ENCODE data around the gene XPO4. TPM values are rescaled to one million over a fixed set of nuclear protein-coding genes. Genes with fewer than 3 reads are reported as not detected.
"Not testable (repeated sequence)": the region's sequence is repeated elsewhere in the genome, so short reads cannot be mapped to it uniquely, and the experiment has no call there.

XPO4 gene
- polyA plus RNA-seq, 1 donor = 11.7 TPM

DNA sequence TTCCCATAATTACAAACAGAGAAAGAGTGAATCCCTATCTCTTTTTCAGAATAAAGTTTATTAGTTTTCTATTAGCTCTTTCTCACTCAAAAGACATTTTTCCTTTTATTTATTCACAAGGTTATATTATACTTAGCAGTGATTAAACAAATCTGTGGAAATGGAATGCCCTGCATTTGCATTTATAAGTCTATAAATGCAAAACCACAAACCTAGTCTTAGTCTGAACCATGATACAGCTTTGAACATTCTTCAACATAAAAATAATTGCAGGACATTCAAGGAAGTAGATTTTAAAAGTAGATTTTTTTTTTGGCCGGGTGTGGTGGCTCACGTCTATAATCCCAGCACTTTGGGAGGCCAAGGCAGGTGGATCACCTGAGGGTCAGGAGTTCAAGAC, 8.3 kb downstream of the XPO4 start:
- no peak for DNase-seq
- Histone ChIP-seq H3K27ac (ENCODE audit: low read length) (no peak overlapping the region), H3K36me3 (ENCODE audit: control insufficient read depth, insufficient read depth, low read length) (peaks cover 5% of the 10 kb centered on the region), H3K4me3 (ENCODE audit: low read length) (no peak overlapping the region), H3K27me3 (ENCODE audit: control insufficient read depth, insufficient read depth, low read length) (no peaks in the 10 kb centered on the region), H3K4me1 (ENCODE audit: control insufficient read depth, insufficient read depth, low read length) (no peaks in the 10 kb centered on the region), H3K9me3 (ENCODE audit: control insufficient read depth, low read depth, low read length) (no peaks in the 10 kb centered on the region)
- WGBS (ENCODE audit: insufficient coverage, low lambda C conversion rate) = no CpG with 5 or more reads among the region's 2 CpGs

DNA sequence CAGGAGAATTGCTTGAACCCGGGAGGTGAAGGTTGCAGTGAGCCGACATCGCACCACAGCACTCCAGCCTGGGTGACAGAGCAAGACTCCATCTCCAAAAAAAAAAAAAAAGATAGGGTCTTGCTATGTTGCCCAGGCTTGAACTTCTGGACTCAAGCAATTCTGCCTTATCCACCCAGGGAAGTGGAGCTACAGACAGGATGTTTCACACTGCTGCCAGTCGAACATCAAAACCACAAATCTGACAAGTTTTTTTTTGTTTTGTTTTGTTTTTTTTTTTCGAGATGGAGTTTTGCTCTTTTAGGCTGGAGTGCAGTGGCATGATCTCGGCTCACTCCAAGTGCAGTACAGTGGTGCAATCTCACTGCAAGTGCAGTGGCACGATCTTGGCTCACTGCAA, 10.8 kb downstream of the XPO4 start:
- Histone ChIP-seq H3K27me3 (ENCODE audit: control insufficient read depth, insufficient read depth, low read length) (no peaks in the 10 kb centered on the region), H3K4me3 (ENCODE audit: low read length) (no peak overlapping the region), H3K9me3 (ENCODE audit: control insufficient read depth, low read depth, low read length) (no peaks in the 10 kb centered on the region), H3K4me1 (ENCODE audit: control insufficient read depth, insufficient read depth, low read length) (no peaks in the 10 kb centered on the region), H3K36me3 (ENCODE audit: control insufficient read depth, insufficient read depth, low read length) (peaks cover 2% of the 10 kb centered on the region), H3K27ac (ENCODE audit: low read length) (no peak overlapping the region)
- 96% methylated on average over 4 of the region's 7 CpGs for WGBS (ENCODE audit: insufficient coverage, low lambda C conversion rate)
- DNase-seq = no peak

DNA sequence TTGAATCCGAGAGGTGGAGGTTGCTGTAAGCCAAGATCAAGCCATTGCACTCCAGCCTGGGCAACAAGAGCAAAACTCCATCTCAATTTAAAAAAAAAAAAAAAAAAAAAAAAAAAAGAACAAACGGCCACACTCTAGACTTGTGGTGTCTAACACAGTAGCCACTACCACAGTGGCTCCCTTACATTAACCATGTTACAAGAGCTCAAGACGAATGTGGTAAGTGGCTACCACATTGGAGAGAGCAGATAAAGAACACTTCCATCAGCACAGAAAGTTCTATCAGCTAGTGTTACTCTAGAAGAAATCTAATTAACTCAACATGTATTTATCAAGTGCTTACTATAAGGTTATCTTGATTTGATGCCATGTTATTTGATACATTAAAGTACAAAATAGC, 11.5 kb downstream of the XPO4 start:
- Histone ChIP-seq H3K4me3 (ENCODE audit: low read length) (no peak overlapping the region), H3K9me3 (ENCODE audit: control insufficient read depth, low read depth, low read length) (no peaks in the 10 kb centered on the region), H3K36me3 (ENCODE audit: control insufficient read depth, insufficient read depth, low read length) (peaks cover 2% of the 10 kb centered on the region), H3K4me1 (ENCODE audit: control insufficient read depth, insufficient read depth, low read length) (no peaks in the 10 kb centered on the region), H3K27me3 (ENCODE audit: control insufficient read depth, insufficient read depth, low read length) (no peaks in the 10 kb centered on the region), H3K27ac (ENCODE audit: low read length) (no peak overlapping the region)
- no CpG with 5 or more reads among the region's 3 CpGs for WGBS (ENCODE audit: insufficient coverage, low lambda C conversion rate)
- DNase-seq = no peak

DNA sequence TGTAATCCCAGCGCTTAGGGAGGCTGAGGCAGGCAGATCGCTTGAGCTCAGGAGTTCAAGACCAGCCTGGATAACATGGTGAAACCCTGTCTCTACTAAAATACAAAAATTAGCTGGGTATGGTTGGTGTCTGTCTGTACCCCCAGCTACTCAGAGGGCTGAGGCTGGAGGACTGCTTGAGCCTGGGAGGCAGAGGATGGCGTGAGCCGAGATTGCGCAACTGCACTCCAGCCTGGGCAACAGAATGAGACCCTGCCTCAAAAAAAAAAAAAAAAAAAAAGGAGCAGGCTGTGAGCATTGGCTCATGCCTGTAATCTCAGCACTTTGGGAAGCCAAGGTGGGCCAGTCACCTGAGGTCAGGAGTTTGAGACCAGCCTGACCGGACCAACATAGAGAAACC, 12.0 kb downstream of the XPO4 start:
- not testable (repeated sequence) for H3K4me1 ChIP-seq (ENCODE audit: control insufficient read depth, insufficient read depth, low read length); H3K27me3 ChIP-seq (ENCODE audit: control insufficient read depth, insufficient read depth, low read length); H3K9me3 ChIP-seq (ENCODE audit: control insufficient read depth, low read depth, low read length); H3K27ac ChIP-seq (ENCODE audit: low read length); H3K4me3 ChIP-seq (ENCODE audit: low read length); H3K36me3 ChIP-seq (ENCODE audit: control insufficient read depth, insufficient read depth, low read length); DNase-seq
- WGBS (ENCODE audit: insufficient coverage, low lambda C conversion rate) = 100% methylated on average over 1 of the region's 6 CpGs

DNA sequence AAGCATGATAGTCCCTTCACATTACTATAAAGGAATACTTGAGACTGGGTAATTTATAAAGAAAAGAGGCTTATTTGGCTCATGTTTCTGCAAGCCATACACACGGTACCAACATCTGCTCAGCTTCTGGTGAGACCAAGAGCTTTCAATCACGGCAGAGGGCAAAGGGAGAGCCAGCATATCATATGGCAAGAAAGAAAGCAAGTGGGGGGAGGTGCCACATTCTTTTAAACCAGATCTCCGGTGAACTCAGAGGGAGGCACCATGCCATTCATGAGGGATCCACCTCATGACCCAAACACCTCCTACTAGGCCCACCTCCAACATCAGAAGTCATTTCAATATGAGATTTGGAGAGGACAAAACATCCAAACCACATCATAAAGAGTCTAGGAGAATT, 20.3 kb downstream of the XPO4 start:
- Histone ChIP-seq H3K4me3 (ENCODE audit: low read length) (no peak overlapping the region), H3K4me1 (ENCODE audit: control insufficient read depth, insufficient read depth, low read length) (no peaks in the 10 kb centered on the region), H3K27me3 (ENCODE audit: control insufficient read depth, insufficient read depth, low read length) (no peaks in the 10 kb centered on the region), H3K36me3 (ENCODE audit: control insufficient read depth, insufficient read depth, low read length) (no peaks in the 10 kb centered on the region), H3K27ac (ENCODE audit: low read length) (no peak overlapping the region), H3K9me3 (ENCODE audit: control insufficient read depth, low read depth, low read length) (no peaks in the 10 kb centered on the region)
- no peak for DNase-seq
- no CpG with 5 or more reads among the region's 3 CpGs for WGBS (ENCODE audit: insufficient coverage, low lambda C conversion rate)

DNA sequence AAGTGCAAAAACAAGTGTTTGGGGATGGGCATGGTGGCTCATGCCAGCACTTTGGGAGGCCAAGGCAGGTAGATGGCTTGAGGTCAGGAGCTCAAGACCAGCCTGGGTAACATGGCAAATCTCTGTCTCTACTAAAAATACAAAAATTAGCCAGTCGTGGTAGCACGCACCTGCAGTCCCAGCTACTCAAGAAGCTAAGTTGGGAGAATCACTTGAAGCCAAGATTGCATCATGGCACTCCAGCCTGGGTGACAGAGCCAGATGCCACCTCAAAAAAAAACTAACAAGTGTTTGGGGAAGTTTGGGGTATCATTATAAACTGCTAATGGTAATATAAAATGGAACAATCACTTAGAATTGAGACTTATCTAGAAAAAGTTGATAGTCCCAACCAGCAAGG, 24.6 kb downstream of the XPO4 start:
- no peaks in the 10 kb centered on the region for H3K9me3 ChIP-seq (ENCODE audit: control insufficient read depth, low read depth, low read length)
- no CpG with 5 or more reads among the region's 2 CpGs for WGBS (ENCODE audit: insufficient coverage, low lambda C conversion rate)
- H3K36me3 ChIP-seq (ENCODE audit: control insufficient read depth, insufficient read depth, low read length) = no peaks in the 10 kb centered on the region
- H3K27ac ChIP-seq (ENCODE audit: low read length) = no peak overlapping the region
- no peak for DNase-seq
- no peaks in the 10 kb centered on the region for H3K4me1 ChIP-seq (ENCODE audit: control insufficient read depth, insufficient read depth, low read length)
- no peaks in the 10 kb centered on the region for H3K27me3 ChIP-seq (ENCODE audit: control insufficient read depth, insufficient read depth, low read length)
- H3K4me3 ChIP-seq (ENCODE audit: low read length) = no peak overlapping the region

DNA sequence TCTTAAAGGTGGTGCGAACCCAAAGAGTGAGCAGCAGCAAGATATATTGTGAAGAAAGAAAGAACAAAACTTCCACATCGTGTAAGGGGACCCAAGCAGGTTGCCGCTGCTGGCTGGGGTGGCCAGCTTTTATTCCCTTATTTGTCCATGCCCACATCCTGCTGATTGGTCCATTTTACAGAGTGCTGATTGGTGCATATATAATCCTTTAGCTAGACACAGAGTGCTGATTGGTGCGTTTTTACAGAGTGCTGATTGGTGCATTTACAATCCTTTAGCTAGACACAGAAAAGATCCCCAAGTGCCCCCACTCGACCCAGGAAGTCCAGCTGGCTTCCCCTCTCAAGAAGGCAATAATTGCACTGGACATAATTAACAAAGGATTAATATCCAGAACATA, 25.7 kb downstream of the XPO4 start:
- H3K27me3 ChIP-seq (ENCODE audit: control insufficient read depth, insufficient read depth, low read length); H3K36me3 ChIP-seq (ENCODE audit: control insufficient read depth, insufficient read depth, low read length); H3K4me1 ChIP-seq (ENCODE audit: control insufficient read depth, insufficient read depth, low read length); H3K4me3 ChIP-seq (ENCODE audit: low read length); H3K9me3 ChIP-seq (ENCODE audit: control insufficient read depth, low read depth, low read length); H3K27ac ChIP-seq (ENCODE audit: low read length); DNase-seq: not testable (repeated sequence)
- WGBS (ENCODE audit: insufficient coverage, low lambda C conversion rate) = 100% methylated on average over 2 of the region's 5 CpGs

DNA sequence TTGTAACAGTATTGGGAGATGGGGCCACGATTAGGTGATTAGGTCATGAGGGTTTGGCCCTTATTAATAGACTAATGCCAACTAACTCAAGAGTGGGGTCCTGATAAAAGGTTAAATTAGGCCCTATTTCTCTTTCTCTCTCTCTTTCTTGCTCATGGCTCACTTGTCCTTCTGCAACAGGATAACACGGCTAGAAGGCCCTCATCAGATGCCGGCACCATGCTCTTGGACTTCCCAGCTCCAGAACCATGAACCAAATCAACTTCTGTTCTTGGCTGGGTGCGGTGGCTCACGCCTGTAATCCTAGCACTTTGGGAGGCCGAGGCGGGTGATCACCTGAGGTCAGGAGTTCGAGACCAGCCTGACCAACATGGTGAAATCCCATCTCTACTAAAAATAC, 28.1 kb downstream of the XPO4 start:
- not testable (repeated sequence) for H3K9me3 ChIP-seq (ENCODE audit: control insufficient read depth, low read depth, low read length); H3K27me3 ChIP-seq (ENCODE audit: control insufficient read depth, insufficient read depth, low read length); DNase-seq; H3K27ac ChIP-seq (ENCODE audit: low read length); H3K4me3 ChIP-seq (ENCODE audit: low read length); H3K4me1 ChIP-seq (ENCODE audit: control insufficient read depth, insufficient read depth, low read length); H3K36me3 ChIP-seq (ENCODE audit: control insufficient read depth, insufficient read depth, low read length)
- no CpG with 5 or more reads among the region's 8 CpGs for WGBS (ENCODE audit: insufficient coverage, low lambda C conversion rate)

DNA sequence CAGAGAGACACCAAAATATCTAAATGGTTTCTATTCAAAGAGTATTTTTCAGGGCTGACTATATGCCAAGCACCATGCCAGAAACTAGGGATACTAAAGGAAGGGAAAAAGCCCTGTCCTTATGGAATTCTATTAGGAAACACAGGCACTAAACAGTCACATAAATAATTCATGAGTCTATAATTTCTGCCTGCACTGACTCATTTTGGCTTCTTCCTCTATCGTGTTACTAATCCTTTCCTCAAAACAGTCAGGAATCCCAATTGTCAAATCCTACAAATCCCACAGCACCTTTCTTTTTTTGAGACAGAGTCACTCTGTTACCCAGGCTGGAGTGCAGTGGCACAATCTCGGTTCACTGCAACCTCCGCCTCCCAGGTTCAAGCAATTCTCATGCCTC, 29.2 kb downstream of the XPO4 start:
- no peak for DNase-seq
- Histone ChIP-seq H3K9me3 (ENCODE audit: control insufficient read depth, low read depth, low read length) (no peaks in the 10 kb centered on the region), H3K36me3 (ENCODE audit: control insufficient read depth, insufficient read depth, low read length) (no peaks in the 10 kb centered on the region), H3K4me3 (ENCODE audit: low read length) (no peak overlapping the region), H3K27me3 (ENCODE audit: control insufficient read depth, insufficient read depth, low read length) (no peaks in the 10 kb centered on the region), H3K4me1 (ENCODE audit: control insufficient read depth, insufficient read depth, low read length) (no peaks in the 10 kb centered on the region), H3K27ac (ENCODE audit: low read length) (no peak overlapping the region)
- WGBS (ENCODE audit: insufficient coverage, low lambda C conversion rate) = 80% methylated on average over 1 of the region's 3 CpGs

DNA sequence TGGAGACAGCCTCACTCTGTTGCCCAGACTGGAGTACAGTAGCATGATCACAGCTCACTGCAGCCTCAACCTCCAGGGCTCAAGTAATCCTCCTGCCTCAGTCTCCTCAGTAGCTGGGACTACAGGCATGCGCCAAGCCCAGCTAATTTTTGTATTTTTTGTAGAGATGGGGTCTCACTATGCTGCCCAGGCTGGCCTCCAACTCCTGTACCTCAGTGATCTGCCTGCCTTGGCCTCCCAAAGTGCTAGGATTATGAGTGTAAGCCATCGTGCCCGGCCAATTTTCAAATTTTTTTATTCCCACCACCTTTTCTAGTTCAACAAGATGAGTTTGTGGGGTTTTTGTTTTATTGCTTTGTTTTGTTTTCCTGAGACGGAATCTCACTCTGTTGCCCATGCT, 31.7 kb downstream of the XPO4 start:
- Histone ChIP-seq H3K4me3 (ENCODE audit: low read length) (no peak overlapping the region), H3K4me1 (ENCODE audit: control insufficient read depth, insufficient read depth, low read length) (no peaks in the 10 kb centered on the region), H3K27me3 (ENCODE audit: control insufficient read depth, insufficient read depth, low read length) (no peaks in the 10 kb centered on the region), H3K9me3 (ENCODE audit: control insufficient read depth, low read depth, low read length) (no peaks in the 10 kb centered on the region), H3K27ac (ENCODE audit: low read length) (no peak overlapping the region), H3K36me3 (ENCODE audit: control insufficient read depth, insufficient read depth, low read length) (no peaks in the 10 kb centered on the region)
- no peak for DNase-seq
- 44% methylated on average over 2 of the region's 4 CpGs for WGBS (ENCODE audit: insufficient coverage, low lambda C conversion rate)

DNA sequence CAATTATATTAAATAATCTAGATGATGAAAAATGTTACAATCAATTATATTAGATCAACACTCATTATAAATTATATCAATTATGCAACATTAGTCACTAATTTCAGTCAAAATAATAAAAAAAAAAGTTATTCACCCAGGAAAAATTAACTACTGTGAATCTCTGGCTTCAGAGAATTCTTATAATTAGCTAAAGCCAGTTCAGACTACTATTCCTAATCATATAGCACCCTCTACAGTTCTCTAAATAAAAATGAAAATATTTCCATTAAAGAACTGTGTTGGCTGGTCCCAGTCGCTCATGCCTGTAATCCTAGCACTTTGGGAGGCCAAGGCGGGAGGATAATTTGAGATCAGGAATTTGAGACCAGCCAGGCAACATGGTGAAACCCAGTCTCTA, 33.0 kb downstream of the XPO4 start:
- no CpG with 5 or more reads among the region's 2 CpGs for WGBS (ENCODE audit: insufficient coverage, low lambda C conversion rate)
- Histone ChIP-seq H3K36me3 (ENCODE audit: control insufficient read depth, insufficient read depth, low read length) (no peaks in the 10 kb centered on the region), H3K4me3 (ENCODE audit: low read length) (no peak overlapping the region), H3K9me3 (ENCODE audit: control insufficient read depth, low read depth, low read length) (no peaks in the 10 kb centered on the region), H3K4me1 (ENCODE audit: control insufficient read depth, insufficient read depth, low read length) (no peaks in the 10 kb centered on the region), H3K27me3 (ENCODE audit: control insufficient read depth, insufficient read depth, low read length) (no peaks in the 10 kb centered on the region), H3K27ac (ENCODE audit: low read length) (no peak overlapping the region)
- DNase-seq = no peak

Measured in large intestine (tissue), 3 donors.